ENCODE measurements around the gene OMG.
A peak's percentile ranks its signal among the peaks of the same experiment; 100 is the strongest.
"Not testable (repeated sequence)": the region's sequence is repeated elsewhere in the genome, so short reads cannot be mapped to it uniquely, and the experiment has no call there.

Gene OMG

DNA sequence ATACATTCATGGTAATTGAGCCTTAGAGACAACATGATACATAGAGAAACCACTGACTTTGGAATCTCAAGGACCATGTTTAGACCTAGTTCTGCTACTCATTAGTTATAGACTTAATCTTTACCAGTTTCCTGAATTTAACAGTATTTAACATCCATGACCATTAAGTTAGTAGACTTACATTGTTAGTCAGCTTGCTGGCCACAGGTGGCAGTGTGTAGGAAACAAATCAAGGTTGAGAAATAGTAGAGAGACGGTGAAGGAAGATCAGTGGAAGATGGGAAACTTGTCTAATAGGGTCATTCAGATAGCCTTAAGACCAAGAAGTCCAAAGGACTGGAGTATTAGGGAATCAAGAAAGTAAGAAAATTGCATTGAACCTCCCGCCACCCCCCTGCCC, 31.0 kb downstream of the OMG start:
- H3K4me3 ChIP-seq (ENCODE audit: low read depth, low read length), result no peak overlapping the region
- no peak for DNase-seq (ENCODE audit: low read depth)
- TF ChIP-seq, protein P1, sequence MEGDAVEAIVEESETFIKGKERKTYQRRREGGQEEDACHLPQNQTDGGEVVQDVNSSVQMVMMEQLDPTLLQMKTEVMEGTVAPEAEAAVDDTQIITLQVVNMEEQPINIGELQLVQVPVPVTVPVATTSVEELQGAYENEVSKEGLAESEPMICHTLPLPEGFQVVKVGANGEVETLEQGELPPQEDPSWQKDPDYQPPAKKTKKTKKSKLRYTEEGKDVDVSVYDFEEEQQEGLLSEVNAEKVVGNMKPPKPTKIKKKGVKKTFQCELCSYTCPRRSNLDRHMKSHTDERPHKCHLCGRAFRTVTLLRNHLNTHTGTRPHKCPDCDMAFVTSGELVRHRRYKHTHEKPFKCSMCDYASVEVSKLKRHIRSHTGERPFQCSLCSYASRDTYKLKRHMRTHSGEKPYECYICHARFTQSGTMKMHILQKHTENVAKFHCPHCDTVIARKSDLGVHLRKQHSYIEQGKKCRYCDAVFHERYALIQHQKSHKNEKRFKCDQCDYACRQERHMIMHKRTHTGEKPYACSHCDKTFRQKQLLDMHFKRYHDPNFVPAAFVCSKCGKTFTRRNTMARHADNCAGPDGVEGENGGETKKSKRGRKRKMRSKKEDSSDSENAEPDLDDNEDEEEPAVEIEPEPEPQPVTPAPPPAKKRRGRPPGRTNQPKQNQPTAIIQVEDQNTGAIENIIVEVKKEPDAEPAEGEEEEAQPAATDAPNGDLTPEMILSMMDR (IDR thresholded peaks at IDR 0.05; ENCODE audit: control insufficient read depth, extremely low read depth, insufficient read depth), result peak; percentile 45

DNA sequence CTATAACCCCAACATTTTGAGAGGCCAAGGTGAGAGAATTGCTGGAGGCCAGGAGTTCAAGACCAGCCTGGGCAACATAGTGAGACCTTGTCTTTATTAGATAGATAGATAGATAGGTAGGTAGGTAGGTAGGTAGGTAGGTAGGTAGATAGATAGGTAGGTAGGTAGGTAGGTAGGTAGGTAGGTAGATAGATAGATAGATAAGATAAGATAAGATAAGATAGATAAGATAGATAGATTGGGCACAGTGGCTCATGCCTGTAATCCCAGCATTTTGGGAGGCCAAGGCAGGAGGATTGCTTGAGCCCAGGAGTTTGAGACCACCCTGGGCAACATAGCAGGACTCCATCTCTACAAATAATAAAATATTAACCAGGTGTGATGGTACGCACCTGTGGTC, 34.1 kb downstream of the OMG start:
- H3K4me3 ChIP-seq (ENCODE audit: low read depth, low read length); DNase-seq (ENCODE audit: low read depth): not testable (repeated sequence)

DNA sequence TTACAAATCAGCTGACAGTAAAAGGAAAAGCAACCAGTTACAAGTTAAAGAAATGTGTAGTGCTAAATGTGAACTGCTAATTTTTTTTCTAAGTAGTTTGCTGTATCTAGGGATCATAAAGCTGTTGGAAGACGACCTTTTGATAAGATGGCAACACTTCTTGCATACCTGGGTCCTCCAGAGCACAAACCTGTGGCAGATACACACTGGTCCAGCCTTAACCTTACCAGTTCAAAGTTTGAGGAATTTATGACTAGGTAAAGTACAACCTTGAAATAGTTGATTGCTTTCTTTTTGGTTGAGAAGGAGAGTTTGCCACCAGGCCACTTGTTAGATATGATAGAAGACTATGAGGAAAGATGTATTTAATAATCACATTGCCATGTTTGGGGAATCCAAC, 35.4 kb downstream of the OMG start:
- DNase-seq (ENCODE audit: low read depth), result no peak
- TF ChIP-seq, protein P1 (IDR thresholded peaks at IDR 0.05; ENCODE audit: control insufficient read depth, extremely low read depth, insufficient read depth), result no peak
- H3K4me3 ChIP-seq (ENCODE audit: low read depth, low read length), result no peak overlapping the region

- no peak overlapping the region for H3K4me3 ChIP-seq (ENCODE audit: low read depth, low read length)
- DNase-seq (ENCODE audit: low read depth), result no peak
- TF ChIP-seq, protein P1 (IDR thresholded peaks at IDR 0.05; ENCODE audit: control insufficient read depth, extremely low read depth, insufficient read depth), result no peak
These were observed 36.9 kb downstream of the OMG start for GRCh38 chr17:31260151-31260550.

DNA sequence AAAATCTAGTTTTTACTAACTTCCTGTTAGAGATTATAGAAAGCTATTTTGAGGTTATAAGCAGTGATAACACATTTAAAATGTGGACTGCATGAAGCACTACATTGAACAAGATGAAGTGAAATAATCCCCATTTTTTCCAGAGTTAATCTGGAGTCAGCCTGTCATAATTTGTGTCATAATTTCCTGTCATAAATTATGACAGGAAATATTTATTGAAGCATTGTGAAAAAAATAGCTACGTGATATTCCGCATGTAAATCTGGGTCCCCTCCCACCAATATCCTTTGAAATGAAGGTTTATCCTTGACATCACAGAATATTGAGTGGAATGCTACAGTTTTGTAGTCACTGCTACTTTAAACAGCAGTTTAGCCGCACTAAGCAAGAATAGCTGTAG, 40.1 kb downstream of the OMG start:
- DNase-seq (ENCODE audit: low read depth), result no peak
- TF ChIP-seq, protein P1 (IDR thresholded peaks at IDR 0.05; ENCODE audit: control insufficient read depth, extremely low read depth, insufficient read depth), result no peak
- no peak overlapping the region for H3K4me3 ChIP-seq (ENCODE audit: low read depth, low read length)

GRCh38 chr17:31254654-31255053, 42.4 kb downstream of the OMG start:
- H3K4me3 ChIP-seq (ENCODE audit: low read depth, low read length), result no peak overlapping the region
- TF ChIP-seq, protein P1 (IDR thresholded peaks at IDR 0.05; ENCODE audit: control insufficient read depth, extremely low read depth, insufficient read depth), result no peak
- no peak for DNase-seq (ENCODE audit: low read depth)

- DNase-seq (ENCODE audit: low read depth), result no peak
- no peak overlapping the region for H3K4me3 ChIP-seq (ENCODE audit: low read depth, low read length)
- TF ChIP-seq, protein P1 (IDR thresholded peaks at IDR 0.05; ENCODE audit: control insufficient read depth, extremely low read depth, insufficient read depth), result no peak
These were observed 44.3 kb downstream of the OMG start for GRCh38 chr17:31252741-31253140.

- no peak for DNase-seq (ENCODE audit: low read depth)
- TF ChIP-seq, protein P1 (IDR thresholded peaks at IDR 0.05; ENCODE audit: control insufficient read depth, extremely low read depth, insufficient read depth), result no peak
- H3K4me3 ChIP-seq (ENCODE audit: low read depth, low read length), result no peak overlapping the region
These were observed 45.1 kb downstream of the OMG start for GRCh38 chr17:31251970-31252328.

All from LNCaP clone FGC (cell line).